HG03558 (cell line): ENCODE measurements around the gene PACS1.

ENCODE experiments used
- ATAC-seq: cut with Tn5 transposase; IDR thresholded peaks from one replicate; pipeline ENCODE4 v1.9.1; 2021; ENCODE audit warnings: moderate number of reproducible peaks; ENCODE audit not compliant: unreplicated experiment; ENCODE audit errors: extremely low read depth

The PACS1 gene

DNA sequence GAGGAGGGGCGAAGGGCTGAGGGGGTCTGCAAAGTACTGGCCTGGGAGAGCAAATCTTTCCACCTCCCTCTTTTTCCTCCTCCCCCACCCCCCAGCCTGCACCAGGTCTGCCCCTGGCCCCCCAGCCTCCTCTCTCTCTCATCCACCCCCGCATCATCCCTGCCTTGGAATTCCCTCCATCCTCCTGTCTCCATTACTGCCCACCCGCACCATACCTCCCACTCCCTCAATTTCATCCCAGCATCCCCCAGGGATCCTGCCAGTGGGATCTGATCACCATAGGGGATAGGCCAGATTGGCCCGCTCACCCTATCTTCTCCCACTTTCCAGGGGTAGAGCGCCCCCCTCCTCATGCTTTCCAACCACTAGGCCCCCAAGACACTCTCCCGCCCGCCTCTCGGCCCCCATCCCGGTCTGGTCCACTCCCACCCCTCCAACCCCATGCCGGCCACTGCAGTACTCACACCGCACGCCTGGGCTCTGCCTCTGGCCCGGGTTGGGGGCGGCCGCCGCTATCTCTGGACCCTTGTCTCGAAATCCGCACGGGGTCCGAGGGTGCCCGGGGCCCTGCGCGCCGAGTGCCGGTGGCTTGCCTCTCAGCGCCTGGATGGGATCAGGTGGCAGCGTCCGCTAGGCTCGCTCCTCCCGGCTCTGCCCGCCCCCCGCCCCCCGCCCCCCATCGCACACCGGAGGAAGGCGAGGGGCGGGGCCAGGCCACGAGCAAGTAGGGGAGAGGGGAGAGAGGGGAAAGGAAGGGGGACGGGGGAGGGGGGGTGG lies 21.3 kb upstream of the PACS1 start, which contains the start of gene GAL3ST3:
GAL3ST3 (minus strand) TSS at position 615 of the 777 bp plus-strand sequence. CDS start 3,746 bp downstream, outside the sequence.
- ATAC-seq, result no peak

DNA sequence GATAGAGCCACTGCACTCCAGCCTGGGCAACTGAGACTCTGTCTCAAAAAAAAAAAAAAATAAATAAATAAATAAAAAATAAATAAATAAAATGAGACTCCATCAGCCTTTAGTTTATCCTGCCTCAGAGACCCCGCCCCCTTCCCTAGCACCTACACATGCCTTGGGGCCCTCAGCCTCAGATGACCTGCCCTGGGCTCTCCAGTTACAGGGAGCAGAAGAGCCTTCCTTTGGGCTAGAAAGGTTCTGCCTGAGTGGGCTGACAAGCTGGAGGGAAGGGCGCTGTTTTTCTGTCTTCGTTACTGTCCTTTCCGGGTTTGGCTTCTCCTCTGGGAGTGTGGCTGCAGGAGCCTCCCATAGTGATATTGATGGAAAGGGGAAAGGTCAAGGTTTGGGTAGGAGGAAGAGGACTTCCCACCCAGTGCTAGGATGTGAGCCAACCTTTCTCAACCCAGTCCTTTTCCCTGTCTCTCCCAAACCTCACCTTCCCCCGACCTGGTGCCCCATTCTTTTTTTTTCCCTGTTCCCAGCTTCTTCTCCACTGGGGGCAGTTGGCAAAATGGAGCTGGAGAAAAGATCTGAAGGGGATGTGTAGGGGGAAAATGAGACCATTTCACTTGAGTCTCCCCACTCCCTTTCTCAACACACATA lies 19.4 kb upstream of the PACS1 start:
- ATAC-seq, result no peak

DNA sequence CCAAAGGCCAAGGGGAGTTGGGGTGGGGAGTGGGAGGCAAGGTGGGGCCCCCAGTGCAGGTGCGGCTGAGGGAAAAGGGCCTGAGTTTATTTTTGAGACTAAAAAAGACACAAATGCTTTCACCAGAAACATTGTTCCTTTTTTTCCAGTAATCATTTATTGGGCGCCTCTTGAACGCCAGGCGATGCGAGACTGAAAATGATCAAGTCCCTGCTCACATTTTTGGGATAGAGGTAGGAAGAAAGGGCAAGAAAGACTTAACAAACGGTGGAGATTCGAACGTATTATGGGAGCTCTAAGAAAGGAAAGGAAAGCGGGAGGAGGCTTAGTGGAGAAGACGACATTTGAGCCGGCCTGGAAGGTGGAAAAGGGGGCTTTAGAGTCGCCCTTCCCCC lies 18.7 kb upstream of the PACS1 start:
- ATAC-seq, result no peak

DNA sequence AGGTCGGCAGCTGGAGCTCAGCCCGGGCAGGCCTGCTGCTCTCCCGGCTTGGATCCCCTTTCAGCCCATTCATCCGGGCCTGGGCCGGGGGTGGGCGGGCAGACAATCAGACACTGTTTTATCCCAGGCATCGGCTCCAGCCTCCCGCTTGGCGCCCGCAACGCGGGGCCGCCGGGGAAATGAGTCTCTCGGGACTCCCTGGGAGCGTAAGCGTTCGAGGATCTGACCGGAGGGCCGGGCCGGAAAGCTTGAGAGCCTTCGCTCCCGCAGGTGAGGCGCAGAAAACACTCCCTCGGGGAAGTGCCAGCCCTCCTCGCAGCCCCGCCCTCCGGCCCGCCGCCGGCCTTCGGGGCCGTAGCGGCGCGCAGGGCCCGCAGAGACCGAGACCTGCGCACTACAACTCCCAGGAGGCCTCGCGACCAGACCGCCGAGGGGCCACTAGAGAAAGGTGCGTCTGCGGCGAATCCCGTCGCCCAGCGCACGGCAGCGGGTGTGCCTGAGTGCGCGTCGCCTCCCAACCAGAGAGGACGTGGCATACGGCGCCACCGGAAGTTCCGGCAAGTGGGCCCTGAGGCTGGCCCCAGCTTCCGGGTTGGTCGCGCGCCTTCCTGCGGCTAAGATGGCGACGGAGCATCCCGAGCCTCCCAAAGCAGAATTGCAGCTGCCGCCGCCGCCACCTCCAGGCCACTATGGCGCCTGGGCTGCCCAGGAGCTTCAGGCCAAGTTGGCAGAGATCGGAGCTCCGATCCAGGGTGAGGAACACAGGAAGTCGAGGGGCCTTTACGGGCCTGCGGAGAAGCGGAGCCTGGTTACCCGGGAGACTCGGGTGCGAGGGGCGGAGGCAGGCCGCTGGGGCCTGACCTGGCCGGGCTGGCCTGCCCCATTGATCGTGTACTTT lies 18.1 kb upstream of the PACS1 start, which contains the start of gene SF3B2:
SF3B2 (plus strand) TSS at position 599 of the 898 bp plus-strand sequence; CDS start at position 620, 21 bp downstream.
- peak; percentile 75 for ATAC-seq

GRCh38 chr11:66052664-66052982 lies 17.4 kb upstream of the PACS1 start:
- no peak for ATAC-seq

DNA sequence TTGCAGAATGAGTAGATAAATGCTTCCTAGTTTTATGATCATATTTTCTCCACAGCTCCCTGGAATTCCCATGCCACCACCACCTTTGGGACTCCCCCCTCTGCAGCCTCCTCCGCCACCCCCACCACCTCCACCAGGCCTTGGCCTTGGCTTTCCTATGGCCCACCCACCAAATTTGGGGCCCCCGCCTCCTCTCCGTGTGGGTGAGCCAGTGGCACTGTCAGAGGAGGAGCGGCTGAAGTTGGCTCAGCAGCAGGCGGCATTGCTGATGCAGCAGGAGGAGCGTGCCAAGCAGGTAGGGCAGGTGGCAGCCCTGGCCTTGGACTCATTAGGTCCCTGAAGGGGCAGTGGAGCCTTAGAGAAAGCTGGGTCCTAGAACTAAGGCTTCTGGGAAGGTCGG lies 15.1 kb upstream of the PACS1 start:
- ATAC-seq, result no peak

- ATAC-seq, result no peak
These were observed 13.6 kb upstream of the PACS1 start for GRCh38 chr11:66056501-66056900.

GRCh38 chr11:66059966-66060680 lies 9.9 kb upstream of the PACS1 start:
- no peak for ATAC-seq

- ATAC-seq, result no peak
These were observed 8.8 kb upstream of the PACS1 start for GRCh38 chr11:66061268-66061667.

DNA sequence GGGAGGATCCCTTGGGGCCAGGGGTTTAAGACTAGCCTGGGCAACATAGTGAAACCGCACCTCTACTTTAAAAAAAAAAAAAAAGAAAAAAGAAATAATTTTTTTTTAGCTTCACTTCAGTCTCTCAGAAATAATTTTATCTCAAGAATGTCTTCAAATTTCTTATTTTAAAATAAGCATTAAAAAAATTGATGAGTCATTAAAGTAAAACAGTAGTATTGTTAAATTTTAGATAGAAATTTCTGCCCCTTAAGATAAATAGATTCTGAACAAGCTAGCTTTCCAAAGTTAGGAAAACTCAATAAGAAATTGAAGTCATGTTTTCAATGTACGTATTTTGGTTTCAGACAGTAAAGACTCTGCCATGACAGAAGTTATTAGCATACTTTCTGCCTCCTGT lies 7.7 kb upstream of the PACS1 start:
- ATAC-seq, result no peak

- no peak for ATAC-seq
These were observed 6.2 kb upstream of the PACS1 start for GRCh38 chr11:66063900-66064299.

- ATAC-seq, result no peak
These were observed 5.5 kb upstream of the PACS1 start for GRCh38 chr11:66064571-66064970.

GRCh38 chr11:66066751-66067150 lies 3.3 kb upstream of the PACS1 start:
- ATAC-seq, result no peak

- no peak for ATAC-seq
These were observed 2.4 kb upstream of the PACS1 start for GRCh38 chr11:66067640-66068039.

DNA sequence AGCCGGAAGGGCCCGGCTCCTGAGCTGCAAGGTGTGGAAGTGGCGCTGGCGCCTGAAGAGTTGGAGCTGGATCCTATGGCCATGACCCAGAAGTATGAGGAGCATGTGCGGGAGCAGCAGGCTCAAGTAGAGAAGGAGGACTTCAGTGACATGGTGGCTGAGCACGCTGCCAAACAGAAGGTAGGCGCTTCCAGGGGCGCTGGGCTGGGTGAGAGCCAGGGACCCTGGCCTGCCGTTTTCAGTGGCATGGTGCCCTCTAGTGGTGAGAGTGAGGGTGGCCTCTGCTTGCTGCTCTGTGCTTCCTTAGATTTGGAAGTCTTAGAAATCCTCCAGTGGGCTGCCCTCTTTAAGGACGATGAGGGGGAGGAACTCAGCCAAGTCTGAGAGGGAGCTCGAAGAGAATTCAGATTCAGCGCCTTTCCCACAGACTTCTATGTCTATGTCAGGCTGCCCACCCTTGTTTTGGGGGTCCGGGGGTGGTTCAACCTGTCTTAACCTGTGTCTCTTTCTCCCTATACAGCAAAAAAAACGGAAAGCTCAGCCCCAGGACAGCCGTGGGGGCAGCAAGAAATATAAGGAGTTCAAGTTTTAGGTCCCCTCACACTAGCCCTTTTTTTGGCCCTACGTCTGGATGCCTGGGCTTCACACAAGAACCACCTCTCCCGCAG lies 1.8 kb upstream of the PACS1 start:
- no peak for ATAC-seq

DNA sequence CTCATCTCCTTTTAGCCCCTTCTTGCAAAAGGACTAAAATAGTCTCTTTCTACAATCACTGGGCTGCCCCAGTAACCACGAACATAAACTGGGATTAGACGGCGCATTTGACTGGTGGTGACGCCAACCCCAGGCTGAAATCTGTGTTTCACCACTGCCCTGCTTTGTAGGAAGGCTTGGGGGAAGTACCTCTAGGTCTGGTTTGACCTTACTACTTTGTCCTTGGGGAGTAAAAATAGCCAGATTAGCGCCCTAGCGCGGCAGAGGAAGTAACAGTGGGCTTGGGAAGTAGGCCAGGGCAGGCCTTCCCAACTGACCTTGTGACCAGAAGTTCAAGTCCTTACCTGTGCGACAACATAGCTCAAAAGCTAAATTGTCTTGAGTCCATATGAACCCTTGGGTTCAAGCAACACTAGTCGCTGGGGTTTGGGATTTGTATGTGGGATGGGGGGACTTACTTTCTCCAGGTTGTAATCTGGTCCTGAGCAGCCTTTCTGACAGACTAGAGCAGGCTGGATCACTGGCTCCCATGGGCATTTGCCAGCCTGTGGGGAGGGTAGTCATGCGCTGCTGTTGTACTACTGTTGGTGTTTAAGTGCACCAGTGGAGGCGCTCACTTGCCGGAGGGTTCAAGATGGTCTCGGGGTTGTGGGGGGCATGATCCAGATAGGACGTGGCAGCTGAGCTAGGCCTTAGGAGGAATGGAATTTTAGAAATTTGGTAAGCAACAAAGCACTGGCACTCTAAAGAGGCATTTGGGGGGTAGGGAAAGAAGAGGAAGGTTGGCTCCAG lies 953 bp upstream of the PACS1 start:
- no peak for ATAC-seq

GRCh38 chr11:66070604-66071380 lies 720 bp downstream of the PACS1 start:
- no peak for ATAC-seq

- no peak for ATAC-seq
These were observed 1.3 kb downstream of the PACS1 start for GRCh38 chr11:66071381-66071801.
